Occipital lobe (tissue), 2 donors: ENCODE measurements around the gene TNXB. TPM values are rescaled to one million over a fixed set of nuclear protein-coding genes. Genes with fewer than 3 reads are reported as not detected.

ENCODE experiments used
- DNase-seq: peaks from one replicate; lab custom pipeline; 2025; lab: John Stamatoyannopoulos, UW
- total RNA-seq: library from RNA; depleted of rRNA; stranded (reverse); fragments of >200 nt; gene quantifications from one replicate; pipeline ENCODE4 v1.2.3, GENCODE V29; 2014

Gene TNXB
- total RNA-seq, 1 donor from 2014 or later: 2.5 TPM

GRCh38 chr6:32087574-32088486 lies 21.3 kb downstream of the TNXB start:
- no peak for DNase-seq

- DNase-seq: no peak
These were observed 22.2 kb downstream of the TNXB start for GRCh38 chr6:32086661-32087573.

GRCh38 chr6:32085759-32086459 lies 23.2 kb downstream of the TNXB start:
- no peak for DNase-seq

GRCh38 chr6:32084780-32085179 lies 24.4 kb downstream of the TNXB start:
- DNase-seq: no peak

- DNase-seq: no peak
These were observed 25.0 kb downstream of the TNXB start for GRCh38 chr6:32083812-32084768.

GRCh38 chr6:32082935-32083334 lies 26.2 kb downstream of the TNXB start:
- no peak for DNase-seq

- DNase-seq: no peak
These were observed 26.7 kb downstream of the TNXB start for GRCh38 chr6:32082478-32082877.

- peak; percentile 42 for DNase-seq
These were observed 27.8 kb downstream of the TNXB start for GRCh38 chr6:32081168-32081990.

- DNase-seq: no peak
These were observed 29.4 kb downstream of the TNXB start for GRCh38 chr6:32079566-32080290.

- DNase-seq: no peak
These were observed 32.8 kb downstream of the TNXB start for GRCh38 chr6:32076321-32076809.

GRCh38 chr6:32075781-32076180 lies 33.4 kb downstream of the TNXB start:
- DNase-seq: no peak

- no peak for DNase-seq
These were observed 34.1 kb downstream of the TNXB start for GRCh38 chr6:32074996-32075532.

GRCh38 chr6:32073613-32074012 lies 35.5 kb downstream of the TNXB start:
- DNase-seq: no peak

- no peak for DNase-seq
These were observed 36.0 kb downstream of the TNXB start for GRCh38 chr6:32073101-32073500.

- peak; percentile 19 for DNase-seq
These were observed 38.2 kb downstream of the TNXB start for GRCh38 chr6:32070814-32071543.

- no peak for DNase-seq
These were observed 39.1 kb downstream of the TNXB start for GRCh38 chr6:32069878-32070515.

GRCh38 chr6:32069460-32069859 lies 39.7 kb downstream of the TNXB start:
- no peak for DNase-seq
